Effector memory CD8-positive, alpha-beta T cell (primary cell): Measurements from ENCODE around the gene SH3RF2.

Experiments
- ATAC-seq: fragments of 150-1000 bp; cut with Tn5 transposase; replicated peaks from 2 replicates; pipeline ENCODE4 v1.10.0; 2021; ENCODE audit warnings: mild to moderate bottlenecking, moderate library complexity
- DNase-seq, 3 experiments: peaks; one replicate each; pipeline ENCODE4 v3.0.0; 2021
- H3K27ac Mint-ChIP-seq, 2 donors: one replicate each; pipeline ENCODE4 v1.8.0; 2022; ENCODE audit warnings: mild to moderate bottlenecking in 2 of 2, mixed read lengths in 2 of 2, moderate library complexity in 2 of 2
- H3K27me3 Mint-ChIP-seq, 2 donors: one replicate each; pipeline ENCODE4 v1.8.0; 2022; ENCODE audit warnings: mixed read lengths in 2 of 2
- H3K36me3 Mint-ChIP-seq: one replicate; pipeline ENCODE4 v1.8.0; 2022; ENCODE audit warnings: mild to moderate bottlenecking, moderate library complexity, mixed read lengths; ENCODE audit not compliant: insufficient read depth
- H3K4me1 Mint-ChIP-seq, 2 donors: one replicate each; pipeline ENCODE4 v1.8.0; 2022; ENCODE audit warnings: low read depth in 2 of 2, mixed read lengths in 2 of 2
- H3K4me3 Mint-ChIP-seq, 2 donors: one replicate each; pipeline ENCODE4 v1.8.0; 2022; ENCODE audit warnings: mild to moderate bottlenecking in 2 of 2, mixed read lengths in 2 of 2, moderate library complexity in 2 of 2
- H3K9me3 Mint-ChIP-seq, 2 donors: one replicate each; pipeline ENCODE4 v1.8.0; 2022; ENCODE audit warnings: mixed read lengths in 2 of 2

SH3RF2 gene

DNA sequence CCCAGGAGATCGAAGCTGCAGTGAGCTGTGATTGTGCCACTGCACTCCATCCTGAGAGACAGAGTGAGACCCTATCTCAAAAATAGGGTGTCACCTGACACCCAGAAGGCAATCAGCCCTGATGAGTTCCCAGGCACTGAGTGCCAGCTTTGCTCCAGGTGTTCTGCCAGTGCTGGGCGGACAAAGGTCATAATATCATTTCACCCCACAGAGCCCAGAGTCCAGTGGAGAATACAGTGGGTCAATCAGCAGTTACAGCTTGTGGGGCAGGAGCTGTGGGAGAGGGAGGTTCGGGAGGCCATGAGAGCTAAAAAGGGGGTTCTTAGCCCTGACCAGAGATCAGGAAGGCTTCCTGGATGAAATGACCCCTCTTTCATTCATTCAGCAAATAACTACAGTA, 24.4 kb upstream of the SH3RF2 start:
- Mint-ChIP-seq H3K27ac (no peak overlapping the region), H3K9me3 (no peaks in the 10 kb centered on the region), H3K36me3 (peaks cover 5% of the 10 kb centered on the region), H3K4me1 (no peaks in the 10 kb centered on the region), H3K27me3 (peaks cover 0 to 17% of the 10 kb centered on the region in 2 donors), H3K4me3 (no peak overlapping the region)
- ATAC-seq (no peak), DNase-seq (no peak)

DNA sequence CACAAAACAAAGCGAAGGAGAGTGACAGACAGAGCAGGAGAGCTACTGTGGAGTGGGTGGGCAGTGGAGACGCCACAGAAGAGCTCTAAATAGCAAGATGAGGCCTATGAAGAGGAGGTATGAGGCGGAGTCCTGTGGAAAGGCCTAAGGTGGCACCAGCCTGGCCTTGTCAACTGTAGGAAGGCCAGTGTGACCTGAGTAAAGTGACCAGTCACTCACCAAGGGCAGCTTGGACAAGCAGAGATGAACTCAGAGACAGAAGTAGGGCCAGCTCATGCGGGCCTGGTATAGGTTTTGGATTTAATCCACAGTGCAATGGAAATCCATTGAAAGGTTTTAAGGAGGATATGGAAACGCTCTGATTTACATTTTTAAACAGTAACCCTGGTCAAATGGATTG, 23.8 kb upstream of the SH3RF2 start:
- Mint-ChIP-seq H3K27me3 (peaks cover 0 to 17% of the 10 kb centered on the region in 2 donors), H3K4me1 (no peaks in the 10 kb centered on the region), H3K4me3 (no peak overlapping the region), H3K36me3 (peaks cover 5% of the 10 kb centered on the region), H3K27ac (no peak overlapping the region), H3K9me3 (no peaks in the 10 kb centered on the region)
- ATAC-seq (no peak), DNase-seq (no peak)

DNA sequence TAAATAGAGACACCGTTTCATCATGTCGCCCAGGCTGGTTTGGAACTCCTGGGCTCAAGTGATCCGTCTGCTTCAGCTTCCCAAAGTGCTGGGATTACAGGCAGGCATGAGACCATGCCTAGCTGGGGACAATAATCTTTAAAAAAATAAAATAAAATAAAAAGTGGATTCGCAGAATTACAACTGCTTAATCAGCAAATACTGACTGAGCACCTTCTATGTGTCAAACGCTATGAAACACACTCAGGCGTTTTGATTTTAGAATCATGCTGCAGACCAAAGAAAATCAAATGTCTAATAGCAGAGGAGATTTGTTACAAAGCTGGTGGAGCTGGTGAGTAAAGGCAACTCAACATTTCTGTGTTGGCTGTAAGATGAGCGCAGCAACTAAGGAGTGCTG, 22.7 kb upstream of the SH3RF2 start:
- H3K27me3 Mint-ChIP-seq = peaks cover 0 to 21% of the 10 kb centered on the region in 2 donors
- H3K4me3 Mint-ChIP-seq = no peak overlapping the region
- H3K9me3 Mint-ChIP-seq = no peaks in the 10 kb centered on the region
- ATAC-seq (no peak), DNase-seq (no peak)
- peaks cover 8% of the 10 kb centered on the region for H3K36me3 Mint-ChIP-seq
- no peak overlapping the region for H3K27ac Mint-ChIP-seq
- H3K4me1 Mint-ChIP-seq = no peaks in the 10 kb centered on the region

DNA sequence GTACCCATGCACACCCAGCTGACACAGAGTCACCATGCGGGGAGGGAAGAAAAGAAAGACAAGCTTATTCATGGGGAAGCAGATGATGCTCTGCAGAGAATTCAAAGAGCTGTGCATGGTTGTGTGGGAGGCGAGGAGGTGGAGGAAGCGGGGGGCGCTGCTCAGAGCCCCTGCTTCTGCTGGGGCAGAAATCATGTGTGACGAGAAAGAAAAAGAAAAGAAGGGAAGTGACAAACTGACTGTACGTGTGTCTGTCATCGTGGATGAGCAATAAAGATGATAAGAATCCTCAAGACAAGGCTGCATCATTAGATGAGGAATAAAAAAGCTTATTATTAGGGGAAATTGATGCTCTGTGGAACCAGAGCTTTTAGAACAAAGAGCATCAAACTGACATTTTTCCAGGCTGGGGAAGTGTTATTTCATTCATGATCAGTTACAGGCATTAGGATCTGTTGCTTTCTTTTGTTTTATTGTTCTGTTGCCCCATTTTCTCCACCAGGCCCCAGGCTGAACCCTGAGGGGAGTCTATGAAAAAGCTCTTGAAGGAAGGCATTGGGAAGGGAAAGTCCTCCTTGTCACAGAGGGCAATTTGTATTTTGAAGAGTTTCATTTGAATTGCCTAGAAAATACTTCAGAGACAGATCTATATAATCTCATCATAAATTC, 20.3 kb upstream of the SH3RF2 start:
- H3K27me3 Mint-ChIP-seq = peaks cover 0 to 25% of the 10 kb centered on the region in 2 donors
- H3K4me3 Mint-ChIP-seq = no peak overlapping the region
- no peaks in the 10 kb centered on the region for H3K9me3 Mint-ChIP-seq
- no peaks in the 10 kb centered on the region for H3K4me1 Mint-ChIP-seq
- DNase-seq (no peak), ATAC-seq (no peak)
- H3K27ac Mint-ChIP-seq = no peak overlapping the region
- H3K36me3 Mint-ChIP-seq = peaks cover 8% of the 10 kb centered on the region

DNA sequence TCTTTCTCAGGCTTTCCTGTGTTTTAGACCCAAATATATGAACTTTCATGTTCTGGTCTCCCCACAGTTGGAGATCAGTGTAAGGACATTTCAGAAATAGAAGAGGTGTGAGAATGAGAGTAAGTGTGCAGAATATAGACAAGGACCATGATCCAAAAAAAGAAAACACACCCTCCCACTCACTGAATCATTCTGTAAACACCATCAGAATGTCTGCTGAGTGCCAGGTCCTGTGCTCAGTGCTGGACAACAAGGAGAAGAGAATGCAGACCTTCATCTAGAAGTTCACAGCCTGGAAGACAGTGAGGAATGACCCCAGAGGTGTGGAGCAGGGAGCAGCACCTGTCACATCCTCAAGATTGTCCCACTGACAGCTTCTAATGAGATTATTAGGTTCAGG, 19.1 kb upstream of the SH3RF2 start:
- DNase-seq (no peak), ATAC-seq (no peak)
- Mint-ChIP-seq H3K9me3 (no peaks in the 10 kb centered on the region), H3K27me3 (peaks cover 3 to 21% of the 10 kb centered on the region in 2 donors), H3K27ac (no peak overlapping the region), H3K4me3 (no peak overlapping the region), H3K36me3 (peaks cover 8% of the 10 kb centered on the region), H3K4me1 (no peaks in the 10 kb centered on the region)

DNA sequence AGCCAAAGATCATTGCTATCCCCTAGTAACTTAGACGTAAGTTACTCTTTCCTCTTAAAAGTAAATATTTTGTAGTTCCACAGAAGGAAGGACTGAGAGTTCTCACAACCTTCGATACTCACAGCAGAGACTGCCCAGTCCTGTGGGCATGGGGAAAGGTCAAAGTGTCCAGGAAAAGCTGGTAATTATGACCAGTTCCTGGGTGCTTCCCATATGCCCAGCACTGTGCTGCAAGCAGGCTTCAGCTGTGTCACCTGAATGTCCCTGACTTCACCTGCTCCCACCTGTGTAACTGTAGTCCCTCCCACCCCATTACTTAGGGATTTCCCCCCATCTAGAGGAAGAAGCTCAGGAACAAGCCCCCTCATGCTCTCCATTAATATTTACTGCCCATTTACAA, 18.0 kb upstream of the SH3RF2 start:
- DNase-seq (no peak), ATAC-seq (no peak)
- Mint-ChIP-seq H3K4me3 (no peak overlapping the region), H3K27ac (no peak overlapping the region), H3K9me3 (no peaks in the 10 kb centered on the region), H3K36me3 (peaks cover 8% of the 10 kb centered on the region), H3K4me1 (no peaks in the 10 kb centered on the region), H3K27me3 (peaks cover 5 to 17% of the 10 kb centered on the region in 2 donors)

DNA sequence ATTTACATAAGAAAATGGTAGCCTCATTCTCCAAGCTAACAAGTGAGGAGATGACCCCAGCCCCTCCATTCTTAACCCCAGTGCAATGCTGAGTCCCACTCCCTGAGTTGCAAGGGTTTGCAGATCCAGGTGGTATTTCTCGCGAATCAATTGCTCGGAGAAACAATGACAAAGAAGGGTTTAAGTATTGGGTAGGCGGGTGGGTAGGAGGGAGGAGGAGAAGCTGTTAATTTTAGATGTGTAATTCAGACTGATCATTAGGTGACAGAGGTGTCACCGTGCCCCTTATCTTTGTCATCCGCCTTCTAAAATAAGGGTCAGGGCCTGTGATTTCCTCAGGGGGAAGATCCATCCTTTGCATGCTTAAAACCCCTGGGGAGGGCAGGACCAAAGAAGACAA, 17.0 kb upstream of the SH3RF2 start:
- Mint-ChIP-seq H3K36me3 (peaks cover 8% of the 10 kb centered on the region), H3K27me3 (peaks cover 5 to 17% of the 10 kb centered on the region in 2 donors)

DNA sequence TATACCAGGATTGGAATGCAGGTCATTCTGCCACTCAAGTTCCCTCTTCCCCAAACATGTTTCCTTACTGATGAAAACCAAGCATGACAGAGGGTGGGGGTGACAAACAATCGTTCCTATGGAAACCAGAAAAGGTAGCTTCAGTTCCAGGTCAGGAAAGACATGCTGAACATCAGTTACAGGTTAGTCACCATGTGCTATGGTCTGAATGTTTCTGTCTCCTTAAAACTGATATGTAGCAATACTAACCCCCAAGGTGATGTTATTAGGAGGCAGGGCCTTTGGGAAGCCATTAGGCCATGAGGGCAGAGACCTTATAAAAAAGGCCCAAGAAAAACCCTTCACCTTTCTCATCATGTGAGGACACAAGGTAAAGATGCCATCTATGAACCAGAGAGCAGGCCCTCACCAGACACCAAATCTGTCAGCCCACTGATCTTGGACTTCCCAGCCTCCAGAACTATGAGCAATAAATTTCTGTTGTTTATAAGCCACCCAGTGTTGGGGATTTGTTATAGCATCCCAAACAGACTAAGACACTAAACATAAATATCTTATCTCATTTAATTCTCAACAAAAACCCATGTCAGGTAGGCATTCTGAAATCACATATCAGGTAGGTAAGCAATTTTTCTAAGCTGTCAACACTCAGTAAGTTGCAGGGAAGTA, 15.7 kb upstream of the SH3RF2 start:
- Mint-ChIP-seq H3K27me3 (peaks cover 5 to 8% of the 10 kb centered on the region in 2 donors), H3K27ac (no peak overlapping the region), H3K4me1 (no peaks in the 10 kb centered on the region), H3K9me3 (no peaks in the 10 kb centered on the region), H3K4me3 (no peak overlapping the region), H3K36me3 (peaks cover 3% of the 10 kb centered on the region)
- ATAC-seq (no peak), DNase-seq (no peak)

More for the DNA sequence above, 17.0 kb upstream of the SH3RF2 start:
- no peak overlapping the region for H3K4me3 Mint-ChIP-seq
- H3K4me1 Mint-ChIP-seq = no peaks in the 10 kb centered on the region
- H3K9me3 Mint-ChIP-seq = no peaks in the 10 kb centered on the region
- ATAC-seq (no peak), DNase-seq (no peak)
- no peak overlapping the region for H3K27ac Mint-ChIP-seq

DNA sequence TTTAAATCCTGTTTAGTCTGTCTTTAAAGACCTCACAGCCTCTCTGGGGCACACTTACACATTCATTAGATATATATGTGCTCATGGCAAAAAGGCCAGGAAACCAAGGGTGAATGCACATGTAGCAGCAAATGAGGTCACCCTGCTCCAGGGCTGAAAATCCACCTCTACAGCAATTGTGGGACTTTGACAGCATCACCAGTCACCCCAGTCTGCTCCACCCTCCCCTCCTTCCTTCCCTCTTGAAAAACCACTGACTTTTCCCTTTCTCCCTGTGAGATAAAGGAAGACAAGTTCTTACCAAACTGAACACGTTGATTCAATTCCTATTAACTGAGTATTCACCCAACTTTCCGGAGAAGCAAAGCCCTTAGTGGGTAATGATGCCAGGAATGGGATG, 15.2 kb upstream of the SH3RF2 start:
- Mint-ChIP-seq H3K4me3 (no peak overlapping the region), H3K36me3 (peaks cover 3% of the 10 kb centered on the region), H3K27ac (no peak overlapping the region), H3K27me3 (peaks cover 5 to 8% of the 10 kb centered on the region in 2 donors), H3K9me3 (no peaks in the 10 kb centered on the region), H3K4me1 (no peaks in the 10 kb centered on the region)
- DNase-seq = no peak
- ATAC-seq = no peak

DNA sequence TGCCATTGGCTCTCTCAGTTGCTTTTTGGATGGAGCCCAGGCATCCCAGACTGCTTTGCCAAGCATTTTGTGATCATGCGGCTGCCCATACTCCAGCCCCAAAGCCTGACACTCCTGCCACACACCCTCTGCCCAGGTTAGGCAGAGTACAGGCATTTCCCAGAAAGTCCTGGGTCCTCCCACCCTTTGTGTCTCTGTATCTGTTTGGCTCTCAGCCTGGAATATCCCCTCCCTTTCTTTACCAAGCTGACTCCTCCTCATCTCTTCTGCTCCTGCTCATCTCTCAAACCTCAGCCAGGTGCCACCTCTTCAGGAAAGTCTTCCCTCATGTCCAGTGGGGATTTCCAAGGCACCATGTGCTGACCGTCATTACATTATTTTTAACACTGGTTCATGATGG, 14.3 kb upstream of the SH3RF2 start:
- Mint-ChIP-seq H3K27ac (no peak overlapping the region), H3K9me3 (no peaks in the 10 kb centered on the region), H3K36me3 (peaks cover 3% of the 10 kb centered on the region), H3K4me3 (no peak overlapping the region), H3K27me3 (peaks cover 5 to 8% of the 10 kb centered on the region in 2 donors), H3K4me1 (no peaks in the 10 kb centered on the region)
- ATAC-seq (no peak), DNase-seq (no peak)

DNA sequence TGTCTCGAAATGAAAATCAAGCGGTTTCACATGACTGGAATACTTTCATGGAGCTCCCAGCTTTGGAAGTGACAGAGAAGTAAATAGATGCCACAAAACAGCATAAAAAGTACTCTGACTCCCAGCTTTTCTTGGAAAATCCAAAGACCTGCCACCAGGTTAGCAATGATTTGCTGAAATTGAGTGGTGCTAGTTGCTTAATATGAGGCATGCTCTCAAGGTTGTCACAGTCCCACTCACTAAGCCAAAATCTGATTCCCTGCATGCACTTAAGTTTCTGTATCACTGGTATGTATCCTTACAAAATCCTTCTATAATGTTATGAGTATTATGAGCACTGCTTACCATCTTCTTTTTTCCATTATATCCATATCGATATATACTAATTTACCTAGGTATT, 13.0 kb upstream of the SH3RF2 start:
- no peak for DNase-seq
- Mint-ChIP-seq H3K36me3 (no peaks in the 10 kb centered on the region), H3K27ac (no peak overlapping the region), H3K4me3 (no peak overlapping the region), H3K27me3 (peaks cover 5 to 6% of the 10 kb centered on the region in 2 donors), H3K4me1 (no peaks in the 10 kb centered on the region), H3K9me3 (no peaks in the 10 kb centered on the region)
- ATAC-seq = no peak

DNA sequence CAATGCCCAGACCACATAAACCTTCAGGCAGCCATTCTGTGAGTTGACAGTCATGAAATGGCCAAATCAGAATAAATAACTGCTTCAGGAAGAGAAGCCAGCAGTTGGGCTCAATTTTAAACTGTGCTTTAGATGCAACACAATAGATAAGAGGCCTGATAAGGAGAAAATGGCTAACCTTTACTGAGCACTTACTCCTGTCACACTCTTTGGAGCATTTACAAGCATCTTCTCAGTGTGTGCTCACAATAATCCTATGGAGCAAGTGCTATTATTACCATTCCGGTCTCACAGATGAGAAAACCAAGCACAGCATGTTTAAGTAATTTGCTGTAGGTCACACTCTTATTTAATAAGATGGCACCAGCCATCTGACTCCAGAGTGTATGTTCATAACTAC, 11.5 kb upstream of the SH3RF2 start:
- DNase-seq = no peak
- Mint-ChIP-seq H3K27ac (no peak overlapping the region), H3K27me3 (peaks cover 0 to 5% of the 10 kb centered on the region in 2 donors), H3K4me1 (no peaks in the 10 kb centered on the region), H3K4me3 (no peak overlapping the region), H3K36me3 (no peaks in the 10 kb centered on the region), H3K9me3 (no peaks in the 10 kb centered on the region)
- ATAC-seq = no peak

DNA sequence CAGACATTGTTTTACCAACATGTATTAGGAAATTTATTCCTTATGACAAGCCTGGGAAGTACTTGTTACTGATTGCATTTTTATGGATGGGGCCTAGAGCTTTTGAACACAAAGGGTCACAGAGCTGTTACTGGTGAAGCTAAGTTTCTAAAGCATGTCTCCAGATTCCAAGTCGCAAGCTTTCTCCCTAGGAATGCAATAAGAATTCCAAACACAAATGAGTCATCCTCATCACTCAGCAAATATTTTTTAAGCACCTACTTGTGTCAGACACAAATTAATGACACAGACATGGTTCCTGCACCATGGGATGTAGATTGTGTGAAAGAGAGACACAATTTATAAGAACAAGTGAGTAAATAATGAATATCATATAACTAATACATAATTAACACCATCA, 11.0 kb upstream of the SH3RF2 start:
- no peak overlapping the region for H3K27ac Mint-ChIP-seq
- H3K36me3 Mint-ChIP-seq = no peaks in the 10 kb centered on the region
- no peak for DNase-seq
- no peaks in the 10 kb centered on the region for H3K9me3 Mint-ChIP-seq
- no peak overlapping the region for H3K4me3 Mint-ChIP-seq
- H3K4me1 Mint-ChIP-seq = no peaks in the 10 kb centered on the region
- ATAC-seq = no peak
- H3K27me3 Mint-ChIP-seq = peaks cover 0 to 5% of the 10 kb centered on the region in 2 donors

DNA sequence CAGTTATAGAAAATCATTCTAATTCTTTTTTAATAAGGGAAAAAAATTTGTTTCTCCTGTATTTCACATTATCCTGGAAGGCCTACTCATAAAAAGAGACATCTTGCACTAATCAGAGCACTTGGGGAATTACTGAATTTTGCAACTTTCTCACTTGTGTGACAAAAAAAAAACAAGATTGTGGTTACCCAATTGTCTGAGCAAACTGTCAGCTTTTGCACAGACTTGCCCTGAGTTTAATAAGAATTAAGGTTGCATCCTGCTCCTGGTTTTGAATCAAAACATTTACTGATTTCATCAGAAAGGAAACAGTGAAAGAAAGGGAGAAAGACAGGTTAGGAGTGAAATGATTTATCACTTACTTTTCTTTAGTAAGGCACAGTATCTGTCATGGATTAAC, 10.6 kb upstream of the SH3RF2 start:
- Mint-ChIP-seq H3K9me3 (peaks cover 0 to 2% of the 10 kb centered on the region in 2 donors), H3K4me3 (no peak overlapping the region), H3K27me3 (peaks cover 0 to 5% of the 10 kb centered on the region in 2 donors), H3K36me3 (no peaks in the 10 kb centered on the region), H3K4me1 (no peaks in the 10 kb centered on the region), H3K27ac (no peak overlapping the region)
- no peak for ATAC-seq
- no peak for DNase-seq
